A549 (cell line): ENCODE results near the gene TAF11L5.

ENCODE experiments used
- CTCF ChIP-seq: fragments of >200 bp; sonication (Bioruptor Twin); formaldehyde crosslinking; IDR thresholded peaks from 3 replicates; pipeline ENCODE4 v1.5.1; 2016
- EP300 ChIP-seq, 2 experiments: fragments of >200 bp; sonication (Bioruptor Twin); formaldehyde crosslinking; IDR thresholded peaks; 2 replicates in 1 of 2; 3 replicates in 1 of 2; pipeline ENCODE4 v1.6.1; 2016 to 2017
- FOSB ChIP-seq: fragments of 250-450 bp; sonication (Bioruptor Pico); IDR thresholded peaks from 2 replicates; pipeline ENCODE4 v1.5.0; 2020; ENCODE audit warnings: mild to moderate bottlenecking, moderate library complexity
- JUN ChIP-seq, 2 experiments: fragments of >200 bp; sonication (Bioruptor Twin); formaldehyde crosslinking; IDR thresholded peaks; 2 replicates in 1 of 2; 3 replicates in 1 of 2; pipeline ENCODE4 v1.6.1; 2016 to 2017
- PHF8 ChIP-seq: fragments of 200-600 bp; sonication (generic); IDR thresholded peaks from 2 replicates; pipeline ENCODE4 v1.6.1; 2016; ENCODE audit warnings: low read depth, mild to moderate bottlenecking, antibody characterized with exemption, moderate library complexity, borderline replicate concordance
- POLR2A ChIP-seq: IDR thresholded peaks from 2 replicates; pipeline ENCODE4 v1.6.1; 2012; ENCODE audit warnings: mild to moderate bottlenecking, low read length
- TF ChIP-seq, protein P1 (sequence below): IDR thresholded peaks from 2 replicates; pipeline ENCODE4 v1.6.1; 2012
- TF ChIP-seq, protein P2 (sequence below): fragments of 200-600 bp; sonication (generic); IDR thresholded peaks from 2 replicates; pipeline ENCODE4 v1.6.1; 2016; ENCODE audit warnings: antibody characterized with exemption, mild to moderate bottlenecking, moderate library complexity
- TF ChIP-seq, protein P3 (sequence below): IDR thresholded peaks from 2 replicates; pipeline ENCODE4 v1.6.1; 2012

GRCh38 chr5:17482790-17483189 lies 42.2 kb upstream of the TAF11L5 start:
- TF ChIP-seq FOSB (CRISPR knock-in tag) (no peak), CTCF (no peak), POLR2A (no peak), EP300 (IDR thresholded peaks at IDR 0.05) (no peak), PHF8 (no peak), JUN (IDR thresholded peaks at IDR 0.05) (no peak)
- TF ChIP-seq, protein P1, sequence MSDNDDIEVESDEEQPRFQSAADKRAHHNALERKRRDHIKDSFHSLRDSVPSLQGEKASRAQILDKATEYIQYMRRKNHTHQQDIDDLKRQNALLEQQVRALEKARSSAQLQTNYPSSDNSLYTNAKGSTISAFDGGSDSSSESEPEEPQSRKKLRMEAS, result no peak
- TF ChIP-seq, protein P2, sequence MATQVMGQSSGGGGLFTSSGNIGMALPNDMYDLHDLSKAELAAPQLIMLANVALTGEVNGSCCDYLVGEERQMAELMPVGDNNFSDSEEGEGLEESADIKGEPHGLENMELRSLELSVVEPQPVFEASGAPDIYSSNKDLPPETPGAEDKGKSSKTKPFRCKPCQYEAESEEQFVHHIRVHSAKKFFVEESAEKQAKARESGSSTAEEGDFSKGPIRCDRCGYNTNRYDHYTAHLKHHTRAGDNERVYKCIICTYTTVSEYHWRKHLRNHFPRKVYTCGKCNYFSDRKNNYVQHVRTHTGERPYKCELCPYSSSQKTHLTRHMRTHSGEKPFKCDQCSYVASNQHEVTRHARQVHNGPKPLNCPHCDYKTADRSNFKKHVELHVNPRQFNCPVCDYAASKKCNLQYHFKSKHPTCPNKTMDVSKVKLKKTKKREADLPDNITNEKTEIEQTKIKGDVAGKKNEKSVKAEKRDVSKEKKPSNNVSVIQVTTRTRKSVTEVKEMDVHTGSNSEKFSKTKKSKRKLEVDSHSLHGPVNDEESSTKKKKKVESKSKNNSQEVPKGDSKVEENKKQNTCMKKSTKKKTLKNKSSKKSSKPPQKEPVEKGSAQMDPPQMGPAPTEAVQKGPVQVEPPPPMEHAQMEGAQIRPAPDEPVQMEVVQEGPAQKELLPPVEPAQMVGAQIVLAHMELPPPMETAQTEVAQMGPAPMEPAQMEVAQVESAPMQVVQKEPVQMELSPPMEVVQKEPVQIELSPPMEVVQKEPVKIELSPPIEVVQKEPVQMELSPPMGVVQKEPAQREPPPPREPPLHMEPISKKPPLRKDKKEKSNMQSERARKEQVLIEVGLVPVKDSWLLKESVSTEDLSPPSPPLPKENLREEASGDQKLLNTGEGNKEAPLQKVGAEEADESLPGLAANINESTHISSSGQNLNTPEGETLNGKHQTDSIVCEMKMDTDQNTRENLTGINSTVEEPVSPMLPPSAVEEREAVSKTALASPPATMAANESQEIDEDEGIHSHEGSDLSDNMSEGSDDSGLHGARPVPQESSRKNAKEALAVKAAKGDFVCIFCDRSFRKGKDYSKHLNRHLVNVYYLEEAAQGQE, result no peak
- TF ChIP-seq, protein P3, sequence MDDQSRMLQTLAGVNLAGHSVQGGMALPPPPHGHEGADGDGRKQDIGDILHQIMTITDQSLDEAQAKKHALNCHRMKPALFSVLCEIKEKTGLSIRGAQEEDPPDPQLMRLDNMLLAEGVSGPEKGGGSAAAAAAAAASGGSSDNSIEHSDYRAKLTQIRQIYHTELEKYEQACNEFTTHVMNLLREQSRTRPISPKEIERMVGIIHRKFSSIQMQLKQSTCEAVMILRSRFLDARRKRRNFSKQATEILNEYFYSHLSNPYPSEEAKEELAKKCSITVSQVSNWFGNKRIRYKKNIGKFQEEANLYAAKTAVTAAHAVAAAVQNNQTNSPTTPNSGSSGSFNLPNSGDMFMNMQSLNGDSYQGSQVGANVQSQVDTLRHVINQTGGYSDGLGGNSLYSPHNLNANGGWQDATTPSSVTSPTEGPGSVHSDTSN, result no peak
